ENCODE data around the gene PRSS53.

PRSS53 gene

GRCh38 chr16:31072540-31073141 is 16.1 kb downstream of the PRSS53 start:
- peaks cover 69% of the 10 kb centered on the region for H3K79me2 ChIP-seq (ENCODE audit: low read length)
- H2AFZ ChIP-seq (ENCODE audit: low read length): peak overlapping the region; percentile 80
- H3K9me2 ChIP-seq (replicated peaks; ENCODE audit: insufficient read depth, low read length): no peaks in the 10 kb centered on the region
- no peaks in the 10 kb centered on the region for H3K36me3 ChIP-seq (replicated peaks; ENCODE audit: insufficient read depth, low read length)
- TF ChIP-seq EZH2phosphoT487 (IDR thresholded peaks at IDR 0.05; ENCODE audit: low read length) (no peak), EZH2 (optimal IDR thresholded peaks at IDR 0.05; ENCODE audit: low read depth, low read length) (no peak), CTCF (IDR thresholded peaks at IDR 0.05; ENCODE audit: low read length) (no peak)
- peaks cover 9% of the 10 kb centered on the region; the same call in 1 of the 2 replicates for H3K4me1 ChIP-seq (ENCODE audit: low read length)
- H3K9ac ChIP-seq (ENCODE audit: low read length): peak overlapping the region; percentile 70
- no peaks in the 10 kb centered on the region for H4K20me1 ChIP-seq (ENCODE audit: insufficient read depth, low read length)
- peak overlapping the region; percentile 61; the same call in 1 of the 2 replicates for H3K27ac ChIP-seq (ENCODE audit: low read length)
- DNase-seq: peak; percentile 35
- no peaks in the 10 kb centered on the region for H3K9me3 ChIP-seq (replicated peaks; ENCODE audit: insufficient read depth, low read length)
- peak overlapping the region; percentile 96 for H3K4me3 ChIP-seq (ENCODE audit: low read length)
- H3K27me3 ChIP-seq (replicated peaks; ENCODE audit: insufficient read depth, low read length): no peaks in the 10 kb centered on the region
- H3K4me2 ChIP-seq (ENCODE audit: low read depth, low read length): peak overlapping the region; percentile 98
- peaks cover 6% of the 10 kb centered on the region for H3F3A ChIP-seq (ENCODE audit: insufficient read depth, low read length)

- Histone ChIP-seq H3F3A (ENCODE audit: insufficient read depth, low read length) (peaks cover 6% of the 10 kb centered on the region), H3K9me2 (replicated peaks; ENCODE audit: insufficient read depth, low read length) (no peaks in the 10 kb centered on the region), H3K36me3 (replicated peaks; ENCODE audit: insufficient read depth, low read length) (no peaks in the 10 kb centered on the region), H3K27me3 (replicated peaks; ENCODE audit: insufficient read depth, low read length) (no peaks in the 10 kb centered on the region), H3K27ac (ENCODE audit: low read length) (no peak overlapping the region), H3K4me1 (ENCODE audit: low read length) (peaks cover 9% of the 10 kb centered on the region; the same call in 1 of the 2 replicates), H3K4me3 (ENCODE audit: low read length) (peak overlapping the region; percentile 96), H3K4me2 (ENCODE audit: low read depth, low read length) (peak overlapping the region; percentile 98), H4K20me1 (ENCODE audit: insufficient read depth, low read length) (no peaks in the 10 kb centered on the region), H3K79me2 (ENCODE audit: low read length) (peaks cover 67% of the 10 kb centered on the region), H2AFZ (ENCODE audit: low read length) (0 out of 2 replicates have a peak overlapping the region, but pooled peaks have one; percentile 80), H3K9me3 (replicated peaks; ENCODE audit: insufficient read depth, low read length) (no peaks in the 10 kb centered on the region), H3K9ac (ENCODE audit: low read length) (peak overlapping the region; percentile 70; the same call in 1 of the 2 replicates)
- DNase-seq: no peak
- no peak for TF ChIP-seq EZH2phosphoT487 (IDR thresholded peaks at IDR 0.05; ENCODE audit: low read length)
- no peak for TF ChIP-seq CTCF (IDR thresholded peaks at IDR 0.05; ENCODE audit: low read length)
- no peak for TF ChIP-seq EZH2 (optimal IDR thresholded peaks at IDR 0.05; ENCODE audit: low read depth, low read length)
Observed at GRCh38 chr16:31071861-31072260, 16.9 kb downstream of the PRSS53 start.

GRCh38 chr16:31067342-31067741 is 21.4 kb downstream of the PRSS53 start:
- H3K9me3 ChIP-seq (replicated peaks; ENCODE audit: insufficient read depth, low read length): no peaks in the 10 kb centered on the region
- no peak overlapping the region for H3K27ac ChIP-seq (ENCODE audit: low read length)
- no peak overlapping the region for H3K4me3 ChIP-seq (ENCODE audit: low read length)
- H3K36me3 ChIP-seq (replicated peaks; ENCODE audit: insufficient read depth, low read length): no peaks in the 10 kb centered on the region
- H3K4me2 ChIP-seq (ENCODE audit: low read depth, low read length): no peak overlapping the region
- DNase-seq: no peak
- TF ChIP-seq CTCF (IDR thresholded peaks at IDR 0.05; ENCODE audit: low read length): no peak
- no peak overlapping the region for H2AFZ ChIP-seq (ENCODE audit: low read length)
- H3K4me1 ChIP-seq (ENCODE audit: low read length): peaks cover 8% of the 10 kb centered on the region; the same call in 1 of the 2 replicates
- no peaks in the 10 kb centered on the region for H3K27me3 ChIP-seq (replicated peaks; ENCODE audit: insufficient read depth, low read length)
- no peak overlapping the region for H3K9ac ChIP-seq (ENCODE audit: low read length)
- peaks cover 40% of the 10 kb centered on the region for H3K79me2 ChIP-seq (ENCODE audit: low read length)
- no peaks in the 10 kb centered on the region for H3K9me2 ChIP-seq (replicated peaks; ENCODE audit: insufficient read depth, low read length)
- H3F3A ChIP-seq (ENCODE audit: insufficient read depth, low read length): no peaks in the 10 kb centered on the region
- H4K20me1 ChIP-seq (ENCODE audit: insufficient read depth, low read length): no peaks in the 10 kb centered on the region
